Ecto neural progenitor cell (in vitro differentiated cells): ENCODE measurements around the gene TEX54.
"Not testable (repeated sequence)": the region's sequence is repeated elsewhere in the genome, so short reads cannot be mapped to it uniquely, and the experiment has no call there.

ENCODE experiments used
- DNase-seq: peaks from one replicate; pipeline ENCODE4 v3.0.0-alpha.2; 2018; ENCODE audit warnings: low spot score

TEX54 gene

GRCh38 chr11:62832336-62833234 lies at the start of gene TEX54:
Gene TEX54, minus strand, starts transcription at chr11:62832841.
- DNase-seq, result no peak

GRCh38 chr11:62882431-62882749 lies 49.7 kb upstream of the TEX54 start:
- no peak for DNase-seq

GRCh38 chr11:62881579-62882430 lies 49.2 kb upstream of the TEX54 start:
- peak; percentile 94 for DNase-seq

- DNase-seq, result peak; percentile 94
Observed at GRCh38 chr11:62880803-62881578, 48.4 kb upstream of the TEX54 start, which contains the start of gene SLC3A2. Gene SLC3A2, plus strand, starts transcription at chr11:62880896. Its CDS starts 128 bp downstream, at chr11:62881024.

GRCh38 chr11:62880231-62880802 lies 47.7 kb upstream of the TEX54 start:
- DNase-seq, result no peak

GRCh38 chr11:62879235-62879978 lies 46.8 kb upstream of the TEX54 start:
- no peak for DNase-seq

- DNase-seq, result no peak
Observed at GRCh38 chr11:62876712-62877111, 44.1 kb upstream of the TEX54 start.

GRCh38 chr11:62875698-62876478 lies 43.2 kb upstream of the TEX54 start:
- no peak for DNase-seq

- no peak for DNase-seq
Observed at GRCh38 chr11:62874851-62875250, 42.2 kb upstream of the TEX54 start.

- DNase-seq, result no peak
Observed at GRCh38 chr11:62865635-62866034, 33.0 kb upstream of the TEX54 start.

GRCh38 chr11:62863687-62864335 lies 31.2 kb upstream of the TEX54 start:
- no peak for DNase-seq

- DNase-seq, result peak; percentile 32
Observed at GRCh38 chr11:62861564-62862192, 29.0 kb upstream of the TEX54 start.

GRCh38 chr11:62860835-62861563 lies 28.4 kb upstream of the TEX54 start:
- no peak for DNase-seq

- DNase-seq, result not testable (repeated sequence)
Observed at GRCh38 chr11:62859281-62859703, 26.7 kb upstream of the TEX54 start.

- no peak for DNase-seq
Observed at GRCh38 chr11:62858201-62858600, 25.6 kb upstream of the TEX54 start.

- DNase-seq, result no peak
Observed at GRCh38 chr11:62857541-62857982, 24.9 kb upstream of the TEX54 start.

- no peak for DNase-seq
Observed at GRCh38 chr11:62856333-62856895, 23.8 kb upstream of the TEX54 start.
